ENCODE data around the gene COL4A2.
A peak's percentile ranks its signal among the peaks of the same experiment; 100 is the strongest.
"Not testable (repeated sequence)": the region's sequence is repeated elsewhere in the genome, so short reads cannot be mapped to it uniquely, and the experiment has no call there.

COL4A2 gene

GRCh38 chr13:110320645-110321044 lies 13.6 kb downstream of the COL4A2 start:
- Histone ChIP-seq H3K36me3 (peaks cover 9% of the 10 kb centered on the region), H3K27me3 (ENCODE audit: insufficient read depth, low read depth, severe bottlenecking) (no peaks in the 10 kb centered on the region), H3K9me3 (ENCODE audit: severe bottlenecking) (no peaks in the 10 kb centered on the region), H3K4me3 (ENCODE audit: low read depth, low read length) (no peak overlapping the region), H3K27ac (no peak overlapping the region)
- TF ChIP-seq CTCF (IDR thresholded peaks at IDR 0.05; ENCODE audit: low read depth, low read length): no peak
- DNase-seq: no peak

- not testable (repeated sequence) for H3K36me3 ChIP-seq; DNase-seq; H3K9me3 ChIP-seq (ENCODE audit: severe bottlenecking); H3K4me3 ChIP-seq (ENCODE audit: low read depth, low read length); H3K27ac ChIP-seq; H3K27me3 ChIP-seq (ENCODE audit: insufficient read depth, low read depth, severe bottlenecking)
Observed at GRCh38 chr13:110321573-110321972, 14.5 kb downstream of the COL4A2 start.

- no peak overlapping the region for H3K27ac ChIP-seq
- TF ChIP-seq CTCF (IDR thresholded peaks at IDR 0.05; ENCODE audit: low read depth, low read length): no peak
Observed at GRCh38 chr13:110322126-110322827, 15.2 kb downstream of the COL4A2 start.

GRCh38 chr13:110322828-110323171 lies 15.7 kb downstream of the COL4A2 start:
- Histone ChIP-seq H3K36me3 (peaks cover 4% of the 10 kb centered on the region), H3K27ac (no peak overlapping the region), H3K27me3 (ENCODE audit: insufficient read depth, low read depth, severe bottlenecking) (no peaks in the 10 kb centered on the region), H3K9me3 (ENCODE audit: severe bottlenecking) (no peaks in the 10 kb centered on the region), H3K4me3 (ENCODE audit: low read depth, low read length) (no peak overlapping the region)
- no peak for TF ChIP-seq CTCF (IDR thresholded peaks at IDR 0.05; ENCODE audit: low read depth, low read length)
- DNase-seq: no peak

More at GRCh38 chr13:110322126-110322827, 15.2 kb downstream of the COL4A2 start:
- no peak overlapping the region for H3K4me3 ChIP-seq (ENCODE audit: low read depth, low read length)
- no peaks in the 10 kb centered on the region for H3K27me3 ChIP-seq (ENCODE audit: insufficient read depth, low read depth, severe bottlenecking)
- peaks cover 5% of the 10 kb centered on the region for H3K36me3 ChIP-seq
- no peak for DNase-seq
- H3K9me3 ChIP-seq (ENCODE audit: severe bottlenecking): no peaks in the 10 kb centered on the region

GRCh38 chr13:110323172-110323891 lies 16.2 kb downstream of the COL4A2 start:
- no peak for DNase-seq
- TF ChIP-seq CTCF (IDR thresholded peaks at IDR 0.05; ENCODE audit: low read depth, low read length): 0 out of 2 replicates have a peak, but pooled peaks have one; percentile 21
- H3K9me3 ChIP-seq (ENCODE audit: severe bottlenecking): no peaks in the 10 kb centered on the region
- H3K27me3 ChIP-seq (ENCODE audit: insufficient read depth, low read depth, severe bottlenecking): no peaks in the 10 kb centered on the region
- H3K36me3 ChIP-seq: no peaks in the 10 kb centered on the region; the same call in 1 of the 2 replicates
- H3K27ac ChIP-seq: no peak overlapping the region
- no peak overlapping the region for H3K4me3 ChIP-seq (ENCODE audit: low read depth, low read length)

GRCh38 chr13:110324026-110324749 lies 17.1 kb downstream of the COL4A2 start:
- Histone ChIP-seq H3K27me3 (ENCODE audit: insufficient read depth, low read depth, severe bottlenecking) (no peaks in the 10 kb centered on the region), H3K27ac (no peak overlapping the region), H3K4me3 (ENCODE audit: low read depth, low read length) (no peak overlapping the region), H3K9me3 (ENCODE audit: severe bottlenecking) (no peaks in the 10 kb centered on the region), H3K36me3 (no peaks in the 10 kb centered on the region; the same call in 1 of the 2 replicates)
- DNase-seq: no peak
- TF ChIP-seq CTCF (IDR thresholded peaks at IDR 0.05; ENCODE audit: low read depth, low read length): 0 out of 2 replicates have a peak, but pooled peaks have one; percentile 21

All from WERI-Rb-1 (cell line).